ENCODE data around the gene PLCB1.

Gene PLCB1

DNA sequence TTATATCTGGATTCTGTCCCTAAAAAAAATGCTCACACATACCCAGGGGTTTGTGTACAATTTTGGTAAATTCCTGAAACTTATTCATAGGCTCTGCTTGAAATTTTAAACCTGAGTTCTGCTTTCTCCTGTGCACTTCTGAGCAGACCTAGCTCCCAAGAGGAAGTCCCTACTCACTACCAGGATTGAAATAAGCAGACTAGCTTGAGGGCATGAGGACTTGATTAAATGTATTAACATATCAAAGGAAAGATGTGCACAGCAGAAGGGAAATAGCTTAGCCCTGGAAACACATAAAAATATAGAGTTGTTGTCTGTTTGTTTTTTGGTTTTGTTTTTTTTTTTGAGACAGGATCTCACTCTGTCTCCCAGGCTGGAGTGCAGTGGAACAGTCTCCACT, 785.0 kb downstream of the PLCB1 start:
- H3K27ac ChIP-seq (ENCODE audit: low read depth, low read length): no peak overlapping the region
- H3K9ac ChIP-seq (ENCODE audit: low read length): no peak overlapping the region
- H3K36me3 ChIP-seq (ENCODE audit: control insufficient read depth, insufficient read depth, low read length): no peaks in the 10 kb centered on the region
- H3K27me3 ChIP-seq (ENCODE audit: control insufficient read depth, insufficient read depth, low read length): no peaks in the 10 kb centered on the region
- H3K9me3 ChIP-seq (ENCODE audit: control insufficient read depth, insufficient read depth, low read depth, low read length): peaks cover 13% of the 10 kb centered on the region
- peaks cover 18% of the 10 kb centered on the region; the same call in 1 of the 2 replicates for H3K4me1 ChIP-seq (ENCODE audit: control insufficient read depth, insufficient read depth, low read length)
- H3K4me3 ChIP-seq (ENCODE audit: low read depth, low read length): no peak overlapping the region

GRCh38 chr20:8918145-8918544, 786.1 kb downstream of the PLCB1 start:
- Histone ChIP-seq H3K4me3 (ENCODE audit: low read depth, low read length) (no peak overlapping the region), H3K4me1 (ENCODE audit: control insufficient read depth, insufficient read depth, low read length) (peaks cover 18% of the 10 kb centered on the region; the same call in 1 of the 2 replicates), H3K27ac (ENCODE audit: low read depth, low read length) (no peak overlapping the region), H3K9me3 (ENCODE audit: control insufficient read depth, insufficient read depth, low read depth, low read length) (peaks cover 13% of the 10 kb centered on the region), H3K36me3 (ENCODE audit: control insufficient read depth, insufficient read depth, low read length) (no peaks in the 10 kb centered on the region), H3K27me3 (ENCODE audit: control insufficient read depth, insufficient read depth, low read length) (no peaks in the 10 kb centered on the region), H3K9ac (ENCODE audit: low read length) (no peak overlapping the region)

GRCh38 chr20:8924539-8924938, 792.5 kb downstream of the PLCB1 start:
- H3K9ac ChIP-seq (ENCODE audit: low read length): no peak overlapping the region
- H3K36me3 ChIP-seq (ENCODE audit: control insufficient read depth, insufficient read depth, low read length): no peaks in the 10 kb centered on the region
- H3K4me3 ChIP-seq (ENCODE audit: low read depth, low read length): no peak overlapping the region
- H3K4me1 ChIP-seq (ENCODE audit: control insufficient read depth, insufficient read depth, low read length): no peaks in the 10 kb centered on the region
- peaks cover 6% of the 10 kb centered on the region for H3K9me3 ChIP-seq (ENCODE audit: control insufficient read depth, insufficient read depth, low read depth, low read length)
- H3K27me3 ChIP-seq (ENCODE audit: control insufficient read depth, insufficient read depth, low read length): no peaks in the 10 kb centered on the region
- no peak overlapping the region for H3K27ac ChIP-seq (ENCODE audit: low read depth, low read length)

DNA sequence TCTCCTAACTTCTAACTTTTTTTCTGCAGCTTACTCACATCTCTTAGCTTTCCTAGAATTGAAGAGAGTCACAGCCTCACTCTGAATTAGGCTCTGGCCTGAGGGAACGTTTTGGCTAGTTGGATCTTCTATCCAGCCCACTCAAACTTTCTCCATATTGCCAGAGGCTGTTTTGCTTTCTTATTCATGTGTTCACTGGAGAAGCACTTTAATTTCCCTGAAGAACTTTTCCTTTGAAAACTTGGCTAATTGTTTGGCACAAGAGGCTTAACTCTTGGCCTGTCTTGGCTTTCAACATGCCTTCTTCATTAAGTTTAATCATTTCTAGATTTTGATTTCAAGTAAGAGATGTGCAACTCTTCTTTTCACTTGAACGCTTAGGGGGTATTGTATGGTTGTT, 798.7 kb downstream of the PLCB1 start:
- H3K4me3 ChIP-seq (ENCODE audit: low read depth, low read length): no peak overlapping the region
- no peaks in the 10 kb centered on the region for H3K9me3 ChIP-seq (ENCODE audit: control insufficient read depth, insufficient read depth, low read depth, low read length)
- H3K27me3 ChIP-seq (ENCODE audit: control insufficient read depth, insufficient read depth, low read length): no peaks in the 10 kb centered on the region
- H3K27ac ChIP-seq (ENCODE audit: low read depth, low read length): no peak overlapping the region
- no peaks in the 10 kb centered on the region for H3K36me3 ChIP-seq (ENCODE audit: control insufficient read depth, insufficient read depth, low read length)
- no peak overlapping the region for H3K9ac ChIP-seq (ENCODE audit: low read length)
- peaks cover 7% of the 10 kb centered on the region; the same call in 1 of the 2 replicates for H3K4me1 ChIP-seq (ENCODE audit: control insufficient read depth, insufficient read depth, low read length)

GRCh38 chr20:8932192-8933165, 800.4 kb downstream of the PLCB1 start:
- no peaks in the 10 kb centered on the region for H3K27me3 ChIP-seq (ENCODE audit: control insufficient read depth, insufficient read depth, low read length)
- H3K9me3 ChIP-seq (ENCODE audit: control insufficient read depth, insufficient read depth, low read depth, low read length): no peaks in the 10 kb centered on the region
- H3K4me1 ChIP-seq (ENCODE audit: control insufficient read depth, insufficient read depth, low read length): peaks cover 7% of the 10 kb centered on the region; the same call in 1 of the 2 replicates
- no peak overlapping the region for H3K27ac ChIP-seq (ENCODE audit: low read depth, low read length)
- H3K4me3 ChIP-seq (ENCODE audit: low read depth, low read length): no peak overlapping the region
- H3K9ac ChIP-seq (ENCODE audit: low read length): no peak overlapping the region
- H3K36me3 ChIP-seq (ENCODE audit: control insufficient read depth, insufficient read depth, low read length): no peaks in the 10 kb centered on the region

GRCh38 chr20:8933381-8933807, 801.3 kb downstream of the PLCB1 start:
- Histone ChIP-seq H3K36me3 (ENCODE audit: control insufficient read depth, insufficient read depth, low read length) (no peaks in the 10 kb centered on the region), H3K9me3 (ENCODE audit: control insufficient read depth, insufficient read depth, low read depth, low read length) (no peaks in the 10 kb centered on the region), H3K27me3 (ENCODE audit: control insufficient read depth, insufficient read depth, low read length) (no peaks in the 10 kb centered on the region), H3K4me1 (ENCODE audit: control insufficient read depth, insufficient read depth, low read length) (peaks cover 7% of the 10 kb centered on the region; the same call in 1 of the 2 replicates), H3K4me3 (ENCODE audit: low read depth, low read length) (no peak overlapping the region), H3K27ac (ENCODE audit: low read depth, low read length) (no peak overlapping the region), H3K9ac (ENCODE audit: low read length) (no peak overlapping the region)

DNA sequence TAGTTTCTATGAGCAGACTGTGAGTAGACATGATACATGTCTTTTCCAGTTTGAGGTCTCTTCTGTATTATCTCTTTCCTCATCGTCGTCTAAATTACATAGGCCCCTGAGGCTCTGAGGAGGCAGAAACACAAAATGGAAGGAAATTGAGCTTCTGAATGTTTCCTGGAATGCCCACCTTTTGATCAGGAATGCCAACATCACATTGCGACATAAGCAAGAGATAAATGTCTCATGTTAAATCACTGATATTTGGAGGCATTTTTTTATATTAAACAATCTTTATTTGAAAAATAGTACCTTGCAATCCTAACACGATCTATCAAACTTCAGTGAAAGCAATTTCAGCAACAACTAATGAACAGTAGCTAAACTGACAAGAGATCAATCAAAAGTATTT, 802.3 kb downstream of the PLCB1 start:
- no peak overlapping the region for H3K4me3 ChIP-seq (ENCODE audit: low read depth, low read length)

More for the DNA sequence above, 802.3 kb downstream of the PLCB1 start:
- H3K9me3 ChIP-seq (ENCODE audit: control insufficient read depth, insufficient read depth, low read depth, low read length): no peaks in the 10 kb centered on the region
- H3K27ac ChIP-seq (ENCODE audit: low read depth, low read length): no peak overlapping the region
- H3K27me3 ChIP-seq (ENCODE audit: control insufficient read depth, insufficient read depth, low read length): no peaks in the 10 kb centered on the region
- H3K9ac ChIP-seq (ENCODE audit: low read length): no peak overlapping the region
- peaks cover 7% of the 10 kb centered on the region; the same call in 1 of the 2 replicates for H3K4me1 ChIP-seq (ENCODE audit: control insufficient read depth, insufficient read depth, low read length)
- H3K36me3 ChIP-seq (ENCODE audit: control insufficient read depth, insufficient read depth, low read length): no peaks in the 10 kb centered on the region

Data from HUES6 (cell line).